MM.1S (cell line): ENCODE data around the gene STRN3.
A peak's percentile ranks its signal among the peaks of the same experiment; 100 is the strongest.

Experiments used
- DNase-seq: peaks from one replicate; pipeline ENCODE4 v3.0.0-alpha.2; 2015
- H2AFZ ChIP-seq: fragments of 300-600 bp; sonication (generic); 2 replicates; pipeline ENCODE4 v1.6.0; 2016; ENCODE audit warnings: antibody characterized with exemption, low read length
- H3F3A ChIP-seq: fragments of 300-600 bp; sonication (generic); 2 replicates; pipeline ENCODE4 v1.6.1; 2016; ENCODE audit warnings: mild to moderate bottlenecking, antibody characterized with exemption, low read length, moderate library complexity, mixed read lengths; ENCODE audit not compliant: insufficient read depth
- H3K27ac ChIP-seq: fragments of 300-600 bp; sonication (generic); 2 replicates; pipeline ENCODE4 v1.5.1; 2016; ENCODE audit warnings: mild to moderate bottlenecking, low read length
- H3K27me3 ChIP-seq: fragments of 300-600 bp; sonication (generic); replicated peaks from 2 replicates; pipeline ENCODE4 v1.6.0; 2016; ENCODE audit warnings: low read length; ENCODE audit not compliant: insufficient read depth
- H3K36me3 ChIP-seq: fragments of 300-600 bp; sonication (generic); replicated peaks from 2 replicates; pipeline ENCODE4 v1.6.1; 2016; ENCODE audit warnings: mild to moderate bottlenecking, low read length, mixed read lengths; ENCODE audit not compliant: insufficient read depth
- H3K4me1 ChIP-seq: fragments of 300-600 bp; sonication (generic); 2 replicates; pipeline ENCODE4 v1.6.1; 2016; ENCODE audit warnings: low read length, mixed read lengths
- H3K4me2 ChIP-seq: fragments of 300-600 bp; sonication (generic); 2 replicates; pipeline ENCODE4 v1.6.0; 2016; ENCODE audit warnings: low read depth, low read length
- H3K4me3 ChIP-seq: fragments of 300-600 bp; sonication (generic); 2 replicates; pipeline ENCODE4 v1.5.1; 2016; ENCODE audit warnings: low read length, mixed read lengths
- H3K79me2 ChIP-seq: fragments of 300-600 bp; sonication (generic); 2 replicates; pipeline ENCODE4 v1.6.1; 2016; ENCODE audit warnings: mixed run types, low read length, mixed read lengths
- H3K9ac ChIP-seq: fragments of 300-600 bp; sonication (generic); 2 replicates; pipeline ENCODE4 v1.6.1; 2016; ENCODE audit warnings: low read length, mixed read lengths
- H3K9me2 ChIP-seq: fragments of 300-600 bp; sonication (generic); replicated peaks from 2 replicates; pipeline ENCODE4 v1.6.1; 2016; ENCODE audit warnings: mild to moderate bottlenecking, low read length, mixed read lengths; ENCODE audit not compliant: insufficient read depth
- H3K9me3 ChIP-seq: fragments of 300-600 bp; sonication (generic); replicated peaks from 2 replicates; pipeline ENCODE4 v1.6.1; 2016; ENCODE audit warnings: mild to moderate bottlenecking, low read length, mixed read lengths; ENCODE audit not compliant: insufficient read depth
- H4K20me1 ChIP-seq: fragments of 300-600 bp; sonication (generic); 2 replicates; pipeline ENCODE4 v1.6.1; 2016; ENCODE audit warnings: mild to moderate bottlenecking, low read length, moderate library complexity, mixed read lengths; ENCODE audit not compliant: insufficient read depth
- CTCF ChIP-seq: fragments of 300-600 bp; sonication (generic); IDR thresholded peaks from 2 replicates; pipeline ENCODE4 v1.5.1; 2016; ENCODE audit warnings: antibody characterized with exemption, low read length, mixed read lengths
- EZH2 ChIP-seq: fragments of 300-600 bp; sonication (generic); optimal IDR thresholded peaks from 2 replicates; pipeline ENCODE3; 2017; ENCODE audit warnings: low read depth, mild to moderate bottlenecking, antibody characterized with exemption, low read length, mixed read lengths
- EZH2phosphoT487 ChIP-seq: fragments of 300-600 bp; sonication (generic); IDR thresholded peaks from 2 replicates; pipeline ENCODE4 v1.6.1; 2018; ENCODE audit warnings: antibody characterized with exemption, low read length

STRN3 gene

GRCh38 chr14:30869551-30870155, 156.5 kb downstream of the STRN3 start:
- no peak for DNase-seq
- Histone ChIP-seq H2AFZ (no peak overlapping the region), H3K79me2 (no peaks in the 10 kb centered on the region), H3K27ac (no peak overlapping the region), H3K9me3 (no peaks in the 10 kb centered on the region), H4K20me1 (no peaks in the 10 kb centered on the region), H3K4me2 (no peak overlapping the region), H3K27me3 (no peaks in the 10 kb centered on the region), H3K9me2 (no peaks in the 10 kb centered on the region), H3K36me3 (no peaks in the 10 kb centered on the region), H3K9ac (no peak overlapping the region), H3F3A (no peaks in the 10 kb centered on the region), H3K4me3 (no peak overlapping the region), H3K4me1 (0 out of 2 replicates have a peak, but pooled peaks cover 2% of the 10 kb centered on the region)
- TF ChIP-seq EZH2 (no peak), CTCF (no peak), EZH2phosphoT487 (no peak)

DNA sequence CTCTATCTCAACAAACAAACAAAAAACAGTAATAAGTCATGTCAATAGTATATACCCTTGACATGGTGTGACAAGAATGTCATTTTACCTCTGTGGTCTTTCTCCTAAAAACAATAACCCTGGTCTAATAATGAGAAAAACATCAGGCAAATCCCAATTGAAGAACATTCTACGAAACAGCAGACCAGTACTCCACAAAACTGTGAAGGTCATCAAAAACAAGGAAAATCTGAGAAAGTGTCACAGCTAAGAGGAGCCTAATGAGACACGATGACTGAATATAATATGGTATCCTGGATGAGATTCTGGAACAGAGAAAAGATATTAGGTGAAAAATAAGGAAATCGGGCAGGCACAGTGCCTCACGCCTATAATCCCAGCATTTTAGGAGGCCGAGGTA, 157.4 kb downstream of the STRN3 start:
- Histone ChIP-seq H3K9me3 (no peaks in the 10 kb centered on the region), H3K4me1 (peaks cover 5% of the 10 kb centered on the region; the same call in 1 of the 2 replicates), H4K20me1 (no peaks in the 10 kb centered on the region), H3K9me2 (no peaks in the 10 kb centered on the region), H3K36me3 (no peaks in the 10 kb centered on the region), H3K79me2 (no peaks in the 10 kb centered on the region), H3F3A (no peaks in the 10 kb centered on the region), H3K4me2 (no peak overlapping the region), H3K9ac (no peak overlapping the region), H3K27me3 (no peaks in the 10 kb centered on the region), H3K4me3 (no peak overlapping the region), H2AFZ (no peak overlapping the region), H3K27ac (no peak overlapping the region)
- no peak for DNase-seq
- TF ChIP-seq CTCF (no peak), EZH2 (no peak), EZH2phosphoT487 (no peak)

- Histone ChIP-seq H3K27me3 (no peaks in the 10 kb centered on the region), H3K4me2 (peak overlapping the region; percentile 13; the same call in 1 of the 2 replicates), H3K36me3 (no peaks in the 10 kb centered on the region), H3K9me3 (no peaks in the 10 kb centered on the region), H3F3A (no peaks in the 10 kb centered on the region), H3K9me2 (no peaks in the 10 kb centered on the region), H3K4me1 (peaks cover 15% of the 10 kb centered on the region), H3K4me3 (no peak overlapping the region), H3K9ac (no peak overlapping the region), H2AFZ (no peak overlapping the region), H4K20me1 (no peaks in the 10 kb centered on the region), H3K79me2 (no peaks in the 10 kb centered on the region), H3K27ac (no peak overlapping the region)
- peak; percentile 59 for DNase-seq
- TF ChIP-seq EZH2phosphoT487: no peak
- TF ChIP-seq CTCF: no peak
- no peak for TF ChIP-seq EZH2
Measured at GRCh38 chr14:30864934-30865333, 161.2 kb downstream of the STRN3 start.
